C4-2B (cell line): Measurements from ENCODE around the gene GRB14.

Source experiments
- CTCF ChIP-seq: fragments of 450-650 bp; conservative IDR thresholded peaks from 2 replicates; pipeline ENCODE4 v1.5.1; 2017; ENCODE audit warnings: mild to moderate bottlenecking
- ZFX ChIP-seq: fragments of 450-650 bp; IDR thresholded peaks from 2 replicates; pipeline ENCODE4 v1.6.1; 2017

DNA sequence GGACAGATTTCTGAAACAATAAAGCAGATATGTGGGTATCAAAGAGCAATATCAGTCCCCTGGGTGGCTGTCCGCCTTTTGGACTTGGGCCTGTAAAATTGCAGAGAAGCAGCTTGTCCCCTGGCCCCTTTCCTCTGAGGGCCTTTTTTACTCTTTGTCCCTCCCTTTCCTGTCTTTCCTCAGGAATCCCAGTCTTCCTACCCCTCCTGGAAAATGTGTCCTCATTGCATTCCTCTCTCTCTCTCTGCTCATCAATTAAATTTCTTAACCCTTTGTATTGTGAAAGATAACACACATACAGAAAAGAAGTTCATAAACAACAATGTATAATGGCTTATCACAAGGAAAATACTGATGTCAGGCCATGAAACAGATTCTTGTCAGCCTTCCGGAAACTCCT, 3.0 kb upstream of the GRB14 start:
- TF ChIP-seq CTCF (no peak), ZFX (no peak)
